HG02884 (cell line): ENCODE results near the gene GRM2.

Experiments
- ATAC-seq: cut with Tn5 transposase; IDR thresholded peaks from one replicate; pipeline ENCODE4 v1.9.1; 2021; ENCODE audit warnings: mild to moderate bottlenecking, moderate library complexity; ENCODE audit not compliant: unreplicated experiment

Gene GRM2

GRCh38 chr3:51703761-51704510, 2.9 kb upstream of the GRM2 start:
- ATAC-seq: no peak

- ATAC-seq: no peak
Measured at GRCh38 chr3:51704511-51704950, 2.3 kb upstream of the GRM2 start.

- no peak for ATAC-seq
Measured at GRCh38 chr3:51705276-51706020, 1.4 kb upstream of the GRM2 start.

- no peak for ATAC-seq
Measured at GRCh38 chr3:51706021-51706485, 815 bp upstream of the GRM2 start.

- no peak for ATAC-seq
Measured at GRCh38 chr3:51708216-51708845, 1.5 kb downstream of the GRM2 start.

- no peak for ATAC-seq
Measured at GRCh38 chr3:51709004-51709420, 2.1 kb downstream of the GRM2 start.

GRCh38 chr3:51709675-51710074, 2.8 kb downstream of the GRM2 start:
- no peak for ATAC-seq

GRCh38 chr3:51710631-51711351, 3.9 kb downstream of the GRM2 start:
- no peak for ATAC-seq

GRCh38 chr3:51711352-51712037, 4.6 kb downstream of the GRM2 start:
- ATAC-seq: no peak

GRCh38 chr3:51712038-51712420, 5.2 kb downstream of the GRM2 start:
- no peak for ATAC-seq

- ATAC-seq: no peak
Measured at GRCh38 chr3:51712511-51712931, 5.7 kb downstream of the GRM2 start.

GRCh38 chr3:51712963-51713362, 6.1 kb downstream of the GRM2 start:
- no peak for ATAC-seq

GRCh38 chr3:51715231-51715976, 8.5 kb downstream of the GRM2 start:
- no peak for ATAC-seq

GRCh38 chr3:51715977-51716294, 9.1 kb downstream of the GRM2 start:
- ATAC-seq: no peak

- ATAC-seq: no peak
Measured at GRCh38 chr3:51716805-51717204, 9.9 kb downstream of the GRM2 start.

- ATAC-seq: no peak
Measured at GRCh38 chr3:51717446-51717845, 10.6 kb downstream of the GRM2 start.

GRCh38 chr3:51717947-51718346, 11.1 kb downstream of the GRM2 start:
- ATAC-seq: no peak

- ATAC-seq: no peak
Measured at GRCh38 chr3:51718547-51719409, 11.9 kb downstream of the GRM2 start.

GRCh38 chr3:51719410-51720025, 12.7 kb downstream of the GRM2 start:
- no peak for ATAC-seq
